Stimulated activated CD4-positive, alpha-beta T cell treated with anti-CD3 and anti-CD28 coated beads, Interleukin-15, amount 100 ng/mL, for 1 hour (primary cell): Measurements from ENCODE around the gene SFMBT2.

Experiments used
- DNase-seq, 2 donors: peaks; one replicate each; pipeline ENCODE4 v3.0.0-alpha.2; 2020; ENCODE audit warnings: low read depth in 1 of 2, low spot score in 1 of 2

The SFMBT2 gene

GRCh38 chr10:7274293-7274692, 136.5 kb downstream of the SFMBT2 start:
- no peak for DNase-seq

- no peak for DNase-seq
These were observed 138.8 kb downstream of the SFMBT2 start for GRCh38 chr10:7272008-7272407.

- no peak for DNase-seq
These were observed 140.8 kb downstream of the SFMBT2 start for GRCh38 chr10:7269988-7270387.

GRCh38 chr10:7267142-7267541, 143.7 kb downstream of the SFMBT2 start:
- no peak for DNase-seq

GRCh38 chr10:7265396-7266123, 145.3 kb downstream of the SFMBT2 start:
- no peak for DNase-seq

GRCh38 chr10:7264313-7264756, 146.5 kb downstream of the SFMBT2 start:
- no peak for DNase-seq

- no peak for DNase-seq
These were observed 147.2 kb downstream of the SFMBT2 start for GRCh38 chr10:7263616-7264015.

- DNase-seq, result no peak
These were observed 149.5 kb downstream of the SFMBT2 start for GRCh38 chr10:7261351-7261750.

GRCh38 chr10:7260912-7261311, 149.9 kb downstream of the SFMBT2 start:
- no peak for DNase-seq

- no peak for DNase-seq
These were observed 150.4 kb downstream of the SFMBT2 start for GRCh38 chr10:7260412-7260900.

- DNase-seq, result peak in 1 of 2 donors; percentile 42
These were observed 151.8 kb downstream of the SFMBT2 start for GRCh38 chr10:7258948-7259523.

GRCh38 chr10:7255517-7255916, 155.3 kb downstream of the SFMBT2 start:
- no peak for DNase-seq

- DNase-seq, result no peak
These were observed 159.0 kb downstream of the SFMBT2 start for GRCh38 chr10:7251696-7252465.

GRCh38 chr10:7250236-7250635, 160.6 kb downstream of the SFMBT2 start:
- no peak for DNase-seq

- no peak for DNase-seq
These were observed 162.2 kb downstream of the SFMBT2 start for GRCh38 chr10:7248585-7249164.

GRCh38 chr10:7248148-7248547, 162.7 kb downstream of the SFMBT2 start:
- DNase-seq, result no peak

- no peak for DNase-seq
These were observed 165.3 kb downstream of the SFMBT2 start for GRCh38 chr10:7245505-7245904.

GRCh38 chr10:7243873-7244272, 167.0 kb downstream of the SFMBT2 start:
- DNase-seq, result no peak

GRCh38 chr10:7243139-7243538, 167.7 kb downstream of the SFMBT2 start:
- DNase-seq, result no peak

- no peak for DNase-seq
These were observed 171.4 kb downstream of the SFMBT2 start for GRCh38 chr10:7239312-7239985.

- no peak for DNase-seq
These were observed 175.5 kb downstream of the SFMBT2 start for GRCh38 chr10:7235376-7235775.
